Adipose tissue (tissue), 3 donors: ENCODE measurements around the gene PXN. TPM values are rescaled to one million over a fixed set of nuclear protein-coding genes. Genes with fewer than 3 reads are reported as not detected.
A peak's percentile ranks its signal among the peaks of the same experiment; 100 is the strongest.

Source experiments
- H3K27ac ChIP-seq: one replicate; pipeline ENCODE4 v1.5.1; 2013; ENCODE audit warnings: low read depth, low read length
- WGBS, 3 donors: extraction: QIAGEN DNeasy Blood & Tissue Kit; methylation state at CpG; one replicate each; pipeline ENCODE4 v1.1.7; 2013; 5-methylcytosine and 5-hydroxymethylcytosine counted together
- polyA plus RNA-seq, 3 donors: library from polyadenylated mRNA; stranded (reverse); fragments of 200-250 nt; gene quantifications; one replicate each; pipeline ENCODE4 v1.2.3, GENCODE V29; 2013
- donor health status: healthy with polysubstance abuse.
- donor health status: Bipolar disorder and iron deficiency.
- donor health status: healthy.

The PXN gene
- polyA plus RNA-seq, 3 donors: 24.5 to 126 (median 77.4) TPM

- WGBS, 3 donors: 21 to 28% (median 21%) methylated on average over 9 of the region's 9 CpGs
Measured at GRCh38 chr12:120230326-120230973, 35.1 kb downstream of the PXN start.

GRCh38 chr12:120229487-120230325 lies 35.8 kb downstream of the PXN start:
- H3K27ac ChIP-seq: peak overlapping the region; percentile 83
- WGBS, 3 donors: 43 to 69% (median 43%) methylated on average over 12 of the region's 12 CpGs

More at GRCh38 chr12:120230326-120230973, 35.1 kb downstream of the PXN start:
- peak overlapping the region; percentile 87 for H3K27ac ChIP-seq

- no peak overlapping the region for H3K27ac ChIP-seq
- WGBS, 3 donors: 39 to 42% (median 42%) methylated on average over 7 of the region's 7 CpGs
Measured at GRCh38 chr12:120229071-120229486, 36.5 kb downstream of the PXN start.

- 14 to 17% (median 17%) methylated on average over 23 of the region's 23 CpGs for WGBS, 3 donors
- H3K27ac ChIP-seq: no peak overlapping the region
Measured at GRCh38 chr12:120228291-120229070, 37.0 kb downstream of the PXN start.

GRCh38 chr12:120228041-120228290 lies 37.6 kb downstream of the PXN start:
- WGBS, 3 donors: 37 to 56% (median 41%) methylated on average over 3 of the region's 3 CpGs
- H3K27ac ChIP-seq: no peak overlapping the region

GRCh38 chr12:120227233-120228040 lies 38.1 kb downstream of the PXN start:
- 67 to 72% (median 70%) methylated on average over 8 of the region's 8 CpGs for WGBS, 3 donors
- H3K27ac ChIP-seq: no peak overlapping the region

GRCh38 chr12:120225852-120226640 lies 39.5 kb downstream of the PXN start:
- 35 to 67% (median 40%) methylated on average over 13 of the region's 13 CpGs for WGBS, 3 donors
- H3K27ac ChIP-seq: no peak overlapping the region

- 29 to 39% (median 32%) methylated on average over 9 of the region's 9 CpGs for WGBS, 3 donors
- no peak overlapping the region for H3K27ac ChIP-seq
Measured at GRCh38 chr12:120225200-120225558, 40.4 kb downstream of the PXN start.

GRCh38 chr12:120224304-120225199 lies 41.0 kb downstream of the PXN start:
- WGBS, 3 donors: 18 to 39% (median 35%) methylated on average over 25 of the region's 25 CpGs

GRCh38 chr12:120223458-120224303 lies 41.8 kb downstream of the PXN start:
- no peak overlapping the region for H3K27ac ChIP-seq
- WGBS, 3 donors: 76 to 89% (median 85%) methylated on average over 19 of the region's 19 CpGs

More at GRCh38 chr12:120224304-120225199, 41.0 kb downstream of the PXN start:
- H3K27ac ChIP-seq: no peak overlapping the region

GRCh38 chr12:120222288-120222832 lies 43.2 kb downstream of the PXN start:
- 88 to 89% (median 88%) methylated on average over 11 to 12 of the region's 12 CpGs for WGBS, 3 donors
- no peak overlapping the region for H3K27ac ChIP-seq

GRCh38 chr12:120221576-120221900 lies 44.0 kb downstream of the PXN start:
- no peak overlapping the region for H3K27ac ChIP-seq
- 90 to 91% (median 90%) methylated on average over 12 to 13 of the region's 13 CpGs for WGBS, 3 donors

- H3K27ac ChIP-seq: no peak overlapping the region
- 73 to 85% (median 83%) methylated on average over 8 to 10 of the region's 10 CpGs for WGBS, 3 donors
Measured at GRCh38 chr12:120220838-120221575, 44.5 kb downstream of the PXN start.

- no peak overlapping the region for H3K27ac ChIP-seq
- 90 to 92% (median 91%) methylated on average over 19 of the region's 19 CpGs for WGBS, 3 donors
Measured at GRCh38 chr12:120218680-120219606, 46.6 kb downstream of the PXN start.
